Activated T-cell treated with anti-CD3 and anti-CD28 coated beads, Interleukin-2, amount 50 U/mL, for 4 hours (primary cell): ENCODE results near the gene SLC6A4. TPM values are rescaled to one million over a fixed set of nuclear protein-coding genes. Genes with fewer than 3 reads are reported as not detected.
A peak's percentile ranks its signal among the peaks of the same experiment; 100 is the strongest.

ENCODE experiments used
- ATAC-seq, 2 donors: fragments of 200-7000 bp; cut with Tn5 transposase; one replicate each; pipeline ENCODE4 v1.10.0; 2021
- DNase-seq: peaks from one replicate; pipeline ENCODE4 v3.0.0-alpha.2; 2020
- H3K27me3 Mint-ChIP-seq: one replicate; pipeline ENCODE4 v1.8.0; 2021; ENCODE audit warnings: low read depth, mixed read lengths
- H3K36me3 Mint-ChIP-seq: one replicate; pipeline ENCODE4 v1.8.0; 2022; ENCODE audit warnings: mixed read lengths; ENCODE audit not compliant: insufficient read depth
- H3K4me1 Mint-ChIP-seq: one replicate; pipeline ENCODE4 v1.8.0; 2021; ENCODE audit warnings: low read depth, mixed read lengths
- H3K4me3 Mint-ChIP-seq: one replicate; pipeline ENCODE4 v1.8.0; 2021; ENCODE audit warnings: mild to moderate bottlenecking, moderate library complexity, mixed read lengths
- H3K9me3 Mint-ChIP-seq: one replicate; pipeline ENCODE4 v1.8.0; 2021; ENCODE audit warnings: mixed read lengths
- total RNA-seq, 3 donors: library from RNA; stranded (reverse); gene quantifications; one replicate each; pipeline ENCODE4 v1.2.1, GENCODE V29; 2021

SLC6A4 gene
- total RNA-seq, 3 donors from 2014 or later: not detected

DNA sequence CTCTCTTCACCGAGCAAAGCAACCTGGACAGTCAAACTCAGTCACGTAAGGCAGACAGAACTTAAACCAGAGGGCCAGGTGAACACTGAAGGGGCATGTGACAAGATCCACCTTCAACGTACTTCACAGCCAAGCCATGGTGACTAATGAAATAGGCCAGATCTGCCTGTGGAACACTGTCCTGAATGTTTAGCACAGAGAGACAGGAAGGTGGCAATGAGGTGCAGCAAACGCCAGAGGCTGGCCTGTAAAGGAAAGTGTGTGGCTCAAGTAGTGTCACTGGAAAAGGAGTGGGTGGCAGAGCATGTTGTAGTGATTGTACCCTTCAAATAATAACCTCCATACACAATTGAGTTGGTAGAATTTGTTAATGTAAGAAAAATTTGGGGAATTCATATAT, 38.1 kb downstream of the SLC6A4 start:
- H3K4me1 Mint-ChIP-seq: no peaks in the 10 kb centered on the region
- H3K36me3 Mint-ChIP-seq: no peaks in the 10 kb centered on the region
- ATAC-seq (no peak), DNase-seq (no peak)
- H3K9me3 Mint-ChIP-seq: no peaks in the 10 kb centered on the region
- H3K27me3 Mint-ChIP-seq: peaks cover 7% of the 10 kb centered on the region
- no peak overlapping the region for H3K4me3 Mint-ChIP-seq

GRCh38 chr17:30196504-30196903, 39.0 kb downstream of the SLC6A4 start:
- peaks cover 7% of the 10 kb centered on the region for H3K27me3 Mint-ChIP-seq
- no peak for ATAC-seq
- H3K9me3 Mint-ChIP-seq: no peaks in the 10 kb centered on the region
- no peak for DNase-seq
- H3K4me1 Mint-ChIP-seq: no peaks in the 10 kb centered on the region
- H3K36me3 Mint-ChIP-seq: no peaks in the 10 kb centered on the region
- H3K4me3 Mint-ChIP-seq: no peak overlapping the region

GRCh38 chr17:30191072-30191471, 44.4 kb downstream of the SLC6A4 start:
- DNase-seq (no peak), ATAC-seq (no peak)
- H3K4me3 Mint-ChIP-seq: no peak overlapping the region
- H3K27me3 Mint-ChIP-seq: peaks cover 3% of the 10 kb centered on the region
- no peaks in the 10 kb centered on the region for H3K36me3 Mint-ChIP-seq
- peaks cover 4% of the 10 kb centered on the region for H3K4me1 Mint-ChIP-seq
- H3K9me3 Mint-ChIP-seq: no peaks in the 10 kb centered on the region

DNA sequence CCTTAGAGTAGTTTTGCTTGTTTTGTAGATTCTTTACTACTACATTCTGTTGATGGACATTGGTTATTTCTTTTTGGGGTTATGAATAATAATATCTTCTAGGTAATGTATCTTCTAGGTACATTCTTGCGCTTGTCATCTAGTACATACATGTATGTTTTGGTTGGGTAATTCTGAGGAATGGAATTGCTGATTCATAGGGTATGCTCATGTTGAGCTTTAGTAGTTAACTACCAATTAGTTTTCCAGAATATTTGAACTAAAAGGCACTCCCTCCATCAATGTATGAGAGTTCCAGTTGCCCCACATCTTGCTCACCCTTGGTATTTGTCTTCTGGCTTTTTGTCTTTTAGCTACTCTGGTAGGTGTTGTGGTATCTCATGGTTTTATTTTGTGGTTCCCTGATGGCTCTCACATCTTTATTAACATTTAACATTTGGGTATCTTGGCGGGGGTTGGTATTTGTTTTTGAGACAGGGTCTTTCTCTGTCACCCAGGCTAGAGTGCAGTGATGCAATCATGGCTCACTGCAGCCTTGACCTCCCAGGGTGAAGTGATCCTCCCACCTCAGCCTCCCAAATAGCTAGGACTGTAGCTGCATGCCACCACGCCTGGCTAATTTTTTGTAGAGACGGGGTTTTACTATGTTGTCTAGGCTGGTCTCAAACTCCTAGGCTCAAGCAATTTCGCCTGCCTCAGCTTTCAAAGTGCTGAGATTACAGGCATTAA, 47.1 kb downstream of the SLC6A4 start:
- ATAC-seq (no peak), DNase-seq (no peak)
- Mint-ChIP-seq H3K27me3 (peaks cover 3% of the 10 kb centered on the region), H3K9me3 (no peaks in the 10 kb centered on the region), H3K36me3 (peaks cover 15% of the 10 kb centered on the region), H3K4me1 (peaks cover 4% of the 10 kb centered on the region), H3K4me3 (no peak overlapping the region)

DNA sequence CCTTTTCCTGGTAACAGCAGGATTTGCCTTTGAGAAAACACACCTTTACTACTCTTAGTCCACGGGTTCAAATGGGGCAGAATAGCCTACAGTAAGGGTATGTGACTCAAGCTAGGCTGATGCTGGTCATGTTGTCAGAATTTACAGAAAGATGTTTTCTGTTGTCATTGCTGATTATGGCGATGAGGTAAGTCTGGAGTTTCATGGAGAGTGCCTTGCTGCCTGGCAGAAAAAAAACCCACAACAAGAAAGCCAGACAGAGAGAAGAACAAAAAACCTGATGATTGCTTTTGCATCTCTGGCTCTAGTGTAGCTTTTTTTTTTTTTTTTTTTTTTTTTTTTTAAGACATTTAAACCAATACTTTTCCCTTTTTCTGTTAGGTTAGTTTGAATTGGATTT, 47.9 kb downstream of the SLC6A4 start:
- H3K36me3 Mint-ChIP-seq: peaks cover 19% of the 10 kb centered on the region
- ATAC-seq (no peak), DNase-seq (no peak)
- H3K27me3 Mint-ChIP-seq: no peaks in the 10 kb centered on the region
- no peak overlapping the region for H3K4me3 Mint-ChIP-seq
- H3K4me1 Mint-ChIP-seq: peaks cover 4% of the 10 kb centered on the region
- no peaks in the 10 kb centered on the region for H3K9me3 Mint-ChIP-seq

DNA sequence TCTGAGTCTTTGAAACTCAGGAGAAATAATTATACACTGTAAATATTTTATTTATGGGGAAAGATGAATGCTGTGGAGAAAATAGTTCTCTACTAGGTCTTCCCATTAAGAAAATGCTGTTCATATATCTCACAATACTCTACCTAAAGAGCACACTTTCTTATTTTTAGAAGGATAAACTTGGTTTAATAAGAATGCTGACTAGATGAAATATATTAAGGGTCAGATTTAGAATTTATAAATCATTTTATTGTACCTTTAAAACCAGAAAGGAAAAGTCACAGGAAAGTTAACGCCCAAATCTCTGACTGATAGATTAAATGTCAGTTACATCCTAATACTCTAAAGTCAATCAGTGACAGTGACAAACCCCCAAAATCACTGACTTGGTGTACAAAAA, 48.7 kb downstream of the SLC6A4 start:
- H3K36me3 Mint-ChIP-seq: peaks cover 21% of the 10 kb centered on the region
- no peak for DNase-seq

DNA sequence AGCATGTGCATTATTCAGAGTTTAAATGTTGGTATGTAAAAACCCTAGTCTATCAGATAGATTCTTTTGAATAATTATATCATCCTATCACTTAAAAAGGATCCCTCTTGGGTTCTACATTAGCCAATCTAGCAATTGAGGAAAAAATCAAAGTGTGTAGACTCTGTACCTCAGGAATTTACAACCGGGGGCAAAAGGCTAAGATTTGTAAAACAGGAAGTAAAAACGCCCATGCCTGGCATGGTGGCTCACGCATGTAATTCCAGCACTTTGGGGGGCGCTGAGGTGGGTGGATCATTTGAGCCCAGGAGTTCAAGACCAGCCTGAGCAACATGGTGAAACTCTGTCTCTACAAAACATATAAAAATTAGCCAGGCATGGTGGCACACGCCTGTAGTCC, 58.6 kb downstream of the SLC6A4 start:
- DNase-seq: no peak
- no peak overlapping the region for H3K4me3 Mint-ChIP-seq
- no peak for ATAC-seq
- peaks cover 40% of the 10 kb centered on the region for H3K36me3 Mint-ChIP-seq
- H3K4me1 Mint-ChIP-seq: peaks cover 8% of the 10 kb centered on the region
- H3K9me3 Mint-ChIP-seq: no peaks in the 10 kb centered on the region
- no peaks in the 10 kb centered on the region for H3K27me3 Mint-ChIP-seq

More for the DNA sequence above, 48.7 kb downstream of the SLC6A4 start:
- Mint-ChIP-seq H3K27me3 (no peaks in the 10 kb centered on the region), H3K9me3 (no peaks in the 10 kb centered on the region), H3K4me3 (no peak overlapping the region), H3K4me1 (peaks cover 4% of the 10 kb centered on the region)
- no peak for ATAC-seq

GRCh38 chr17:30174556-30174955, 60.9 kb downstream of the SLC6A4 start:
- Mint-ChIP-seq H3K27me3 (no peaks in the 10 kb centered on the region), H3K36me3 (peaks cover 35% of the 10 kb centered on the region), H3K4me3 (no peak overlapping the region), H3K4me1 (peaks cover 16% of the 10 kb centered on the region), H3K9me3 (no peaks in the 10 kb centered on the region)
- ATAC-seq (no peak), DNase-seq (no peak)

GRCh38 chr17:30173649-30174048, 61.8 kb downstream of the SLC6A4 start:
- Mint-ChIP-seq H3K4me3 (no peak overlapping the region), H3K4me1 (peaks cover 18% of the 10 kb centered on the region), H3K36me3 (peaks cover 31% of the 10 kb centered on the region), H3K27me3 (no peaks in the 10 kb centered on the region), H3K9me3 (no peaks in the 10 kb centered on the region)
- DNase-seq: no peak
- ATAC-seq: peak; percentile 79 to 94

DNA sequence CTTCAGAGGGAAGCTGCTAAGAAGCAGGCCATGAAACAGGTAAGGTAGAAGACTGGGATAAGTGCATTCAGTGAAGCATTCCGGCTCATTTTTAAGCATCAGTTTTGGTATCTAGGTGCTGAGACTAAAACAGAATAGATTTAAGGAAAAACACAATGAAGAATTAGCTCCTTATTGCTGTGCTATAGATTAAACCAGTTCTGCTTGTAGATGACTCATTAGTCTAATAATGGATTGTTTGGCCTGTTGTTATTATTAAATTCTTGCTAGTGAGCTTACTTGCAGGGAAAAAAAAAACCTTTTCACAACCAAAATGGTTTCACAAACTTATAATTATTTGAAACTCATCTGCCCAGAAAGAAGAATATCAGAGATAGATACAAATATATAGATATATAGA, 62.9 kb downstream of the SLC6A4 start:
- peaks cover 28% of the 10 kb centered on the region for H3K36me3 Mint-ChIP-seq
- no peak for DNase-seq
- no peaks in the 10 kb centered on the region for H3K27me3 Mint-ChIP-seq
- H3K4me3 Mint-ChIP-seq: no peak overlapping the region
- peaks cover 18% of the 10 kb centered on the region for H3K4me1 Mint-ChIP-seq
- no peak for ATAC-seq
- no peaks in the 10 kb centered on the region for H3K9me3 Mint-ChIP-seq

GRCh38 chr17:30170415-30170987, 65.0 kb downstream of the SLC6A4 start:
- peaks cover 22% of the 10 kb centered on the region for H3K4me1 Mint-ChIP-seq
- ATAC-seq (no peak), DNase-seq (no peak)
- H3K27me3 Mint-ChIP-seq: no peaks in the 10 kb centered on the region
- no peaks in the 10 kb centered on the region for H3K9me3 Mint-ChIP-seq
- H3K36me3 Mint-ChIP-seq: peaks cover 27% of the 10 kb centered on the region
- H3K4me3 Mint-ChIP-seq: no peak overlapping the region

- ATAC-seq (no peak), DNase-seq (no peak)
- Mint-ChIP-seq H3K36me3 (peaks cover 12% of the 10 kb centered on the region), H3K27me3 (no peaks in the 10 kb centered on the region), H3K4me1 (peaks cover 13% of the 10 kb centered on the region), H3K4me3 (no peak overlapping the region), H3K9me3 (no peaks in the 10 kb centered on the region)
Measured at GRCh38 chr17:30165960-30166359, 69.5 kb downstream of the SLC6A4 start.

- peaks cover 16% of the 10 kb centered on the region for H3K36me3 Mint-ChIP-seq
- no peaks in the 10 kb centered on the region for H3K27me3 Mint-ChIP-seq
- peaks cover 6% of the 10 kb centered on the region for H3K4me1 Mint-ChIP-seq
- H3K9me3 Mint-ChIP-seq: peaks cover 4% of the 10 kb centered on the region
- ATAC-seq (no peak), DNase-seq (no peak)
- H3K4me3 Mint-ChIP-seq: no peak overlapping the region
Measured at GRCh38 chr17:30165147-30165546, 70.3 kb downstream of the SLC6A4 start.

GRCh38 chr17:30164531-30164930, 71.0 kb downstream of the SLC6A4 start:
- H3K4me1 Mint-ChIP-seq: peaks cover 8% of the 10 kb centered on the region
- DNase-seq (no peak), ATAC-seq (no peak)
- H3K9me3 Mint-ChIP-seq: peaks cover 8% of the 10 kb centered on the region
- H3K27me3 Mint-ChIP-seq: no peaks in the 10 kb centered on the region
- H3K4me3 Mint-ChIP-seq: no peak overlapping the region
- peaks cover 22% of the 10 kb centered on the region for H3K36me3 Mint-ChIP-seq

DNA sequence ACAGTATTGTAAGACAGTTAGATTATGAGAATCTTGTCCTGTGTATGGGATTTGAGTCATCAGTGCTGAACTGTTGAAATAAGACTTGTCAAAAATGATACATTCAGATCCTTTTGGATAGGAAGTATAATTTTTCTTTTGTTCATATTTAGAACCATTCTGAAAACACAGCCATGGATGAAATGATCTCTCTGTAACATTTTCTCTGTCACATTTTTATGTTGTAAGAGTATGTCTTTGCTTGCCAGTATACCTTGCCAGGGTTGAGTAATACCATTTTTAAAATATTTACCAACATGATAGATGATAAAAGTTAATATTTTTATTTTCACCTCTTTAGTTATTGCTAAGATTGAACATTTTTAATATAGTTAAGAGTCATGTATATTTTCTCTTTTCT, 73.9 kb downstream of the SLC6A4 start:
- no peak for ATAC-seq
- peaks cover 40% of the 10 kb centered on the region for H3K36me3 Mint-ChIP-seq
- H3K9me3 Mint-ChIP-seq: peaks cover 12% of the 10 kb centered on the region
- no peak for DNase-seq
- no peak overlapping the region for H3K4me3 Mint-ChIP-seq
- H3K4me1 Mint-ChIP-seq: peaks cover 27% of the 10 kb centered on the region
- H3K27me3 Mint-ChIP-seq: no peaks in the 10 kb centered on the region
